HPDE6-E6E7 (cell line): ENCODE measurements around the gene VPS18.
A peak's percentile ranks its signal among the peaks of the same experiment; 100 is the strongest.
"Not testable (repeated sequence)": the region's sequence is repeated elsewhere in the genome, so short reads cannot be mapped to it uniquely, and the experiment has no call there.

ENCODE experiments used
- DNase-seq: peaks from one replicate; pipeline ENCODE4 v3.0.0; 2011; ENCODE audit warnings: missing footprints; ENCODE audit errors: extremely low spot score

Gene VPS18

DNA sequence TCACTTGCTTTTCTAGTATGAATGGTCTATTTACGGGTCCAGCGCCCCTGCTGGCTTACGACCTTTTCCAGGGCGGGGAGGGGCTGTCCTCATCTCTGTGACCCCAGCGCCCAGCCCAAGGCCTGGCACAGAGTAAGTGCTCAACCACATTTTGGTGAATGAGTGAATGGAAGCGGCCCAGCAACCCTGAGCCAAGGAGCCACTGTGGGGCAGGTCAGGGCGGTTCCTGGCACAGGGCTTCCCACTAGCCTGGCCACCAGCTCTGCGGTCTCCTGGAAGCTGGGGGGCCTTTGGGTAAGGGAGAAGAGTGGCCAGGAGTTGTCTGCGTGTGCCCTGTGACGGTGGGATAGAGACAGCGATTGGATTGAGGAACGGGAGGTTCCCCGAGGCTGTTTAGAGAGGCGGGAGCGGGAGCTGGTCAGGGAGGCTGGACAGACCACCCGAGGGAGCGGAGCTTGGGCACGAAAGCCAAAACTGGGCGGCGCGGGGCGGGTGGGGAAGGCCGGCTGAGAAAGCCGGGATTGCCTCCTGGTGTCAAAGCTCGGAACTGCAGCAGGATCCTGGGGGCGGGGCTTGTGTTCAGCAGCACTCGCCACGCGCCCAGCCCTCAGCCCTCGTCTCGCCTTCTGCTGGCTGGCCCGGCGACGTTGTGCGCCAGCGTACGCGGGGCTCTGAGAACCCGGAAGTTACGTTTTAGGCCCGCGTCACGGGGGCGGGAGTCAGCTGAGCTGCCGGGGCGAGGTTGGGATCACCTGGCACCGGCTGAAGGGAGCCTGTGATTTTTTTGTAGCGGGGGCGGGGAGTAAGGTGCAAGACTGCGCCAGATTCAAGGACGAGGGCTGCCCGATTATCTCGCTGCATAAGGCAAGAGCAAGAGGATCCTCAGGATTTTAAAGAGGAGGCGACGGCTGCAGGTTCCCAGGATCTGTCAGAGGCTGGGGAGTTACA is at the start of gene VPS18:
VPS18 (plus strand) TSS at position 718 of the 948 bp plus-strand sequence. CDS start 319 bp downstream, outside the sequence.
- DNase-seq, result peak; percentile 88

GRCh38 chr15:40844696-40845030 is 49.6 kb upstream of the VPS18 start:
- DNase-seq, result no peak

GRCh38 chr15:40845036-40845435 is 49.2 kb upstream of the VPS18 start:
- no peak for DNase-seq

DNA sequence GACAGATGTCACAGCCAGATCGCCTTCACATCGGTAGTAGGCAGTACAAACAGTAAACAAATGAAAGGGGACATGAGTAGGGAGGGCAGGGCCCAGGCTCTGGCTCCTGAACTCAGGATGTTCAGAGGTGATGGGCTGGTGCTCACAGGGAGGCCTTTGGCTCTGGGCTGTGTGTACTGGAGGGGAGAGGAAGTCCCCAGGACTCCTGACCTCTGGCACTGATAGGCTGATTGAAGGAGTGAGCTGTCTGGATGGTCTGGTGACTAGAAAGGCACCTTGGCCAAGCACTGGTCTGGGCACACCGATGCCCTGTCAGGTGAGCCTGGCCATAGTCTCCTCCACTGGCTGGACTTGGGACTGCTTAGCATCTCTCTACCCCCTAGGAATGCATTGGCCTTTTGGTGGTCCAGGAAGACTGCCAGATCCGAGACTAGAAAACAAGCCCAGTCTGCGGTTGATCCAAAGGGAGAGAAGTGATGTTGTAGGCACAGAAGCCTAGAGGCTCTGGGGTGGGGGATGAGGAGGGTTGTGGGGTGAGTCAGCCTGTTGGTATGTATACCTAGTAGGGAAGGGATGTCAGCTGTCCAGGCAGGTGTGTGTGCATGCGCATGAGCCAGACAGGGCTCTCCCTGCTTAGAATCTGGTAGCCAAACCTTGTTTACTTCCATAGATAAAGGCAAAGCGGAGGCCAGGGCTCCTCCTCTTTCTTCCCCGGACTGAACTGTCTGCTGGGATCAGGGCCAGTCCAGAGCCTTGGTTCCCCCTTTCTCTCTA is 48.6 kb upstream of the VPS18 start:
- DNase-seq, result peak; percentile 96

- no peak for DNase-seq
Observed at GRCh38 chr15:40846841-40847222, 47.4 kb upstream of the VPS18 start.

GRCh38 chr15:40847223-40847961 is 46.9 kb upstream of the VPS18 start:
- peak; percentile 80 for DNase-seq

DNA sequence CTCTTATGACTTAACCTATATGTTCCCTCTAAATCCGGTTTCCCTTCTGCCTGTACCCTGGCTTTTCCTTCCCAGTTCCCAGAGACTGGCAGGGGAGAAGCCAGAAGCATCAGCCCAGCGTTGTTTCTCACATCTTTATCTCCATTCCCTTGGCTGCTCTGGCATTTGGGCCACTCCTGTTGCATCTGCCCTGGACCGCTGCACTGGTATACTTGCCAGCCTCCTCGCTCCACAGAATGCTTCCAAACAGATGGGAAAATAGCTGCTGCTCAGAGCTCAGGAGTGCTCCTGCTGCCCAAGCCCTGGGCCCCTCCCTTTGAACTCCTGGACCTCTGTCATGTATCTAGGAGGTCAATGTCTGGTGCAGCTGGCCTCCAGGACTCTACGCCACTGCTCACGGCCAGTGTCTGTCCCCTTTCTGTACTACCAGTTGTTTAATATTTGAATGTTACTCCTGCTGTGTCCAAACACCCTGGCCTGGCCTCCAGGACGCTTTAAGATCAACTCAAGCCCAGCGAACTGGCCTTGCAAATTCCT is 43.6 kb upstream of the VPS18 start:
- no peak for DNase-seq

GRCh38 chr15:40852529-40852928 is 41.7 kb upstream of the VPS18 start:
- DNase-seq, result no peak

- no peak for DNase-seq
Observed at GRCh38 chr15:40853241-40853890, 40.9 kb upstream of the VPS18 start.

GRCh38 chr15:40854161-40854560 is 40.1 kb upstream of the VPS18 start:
- no peak for DNase-seq

DNA sequence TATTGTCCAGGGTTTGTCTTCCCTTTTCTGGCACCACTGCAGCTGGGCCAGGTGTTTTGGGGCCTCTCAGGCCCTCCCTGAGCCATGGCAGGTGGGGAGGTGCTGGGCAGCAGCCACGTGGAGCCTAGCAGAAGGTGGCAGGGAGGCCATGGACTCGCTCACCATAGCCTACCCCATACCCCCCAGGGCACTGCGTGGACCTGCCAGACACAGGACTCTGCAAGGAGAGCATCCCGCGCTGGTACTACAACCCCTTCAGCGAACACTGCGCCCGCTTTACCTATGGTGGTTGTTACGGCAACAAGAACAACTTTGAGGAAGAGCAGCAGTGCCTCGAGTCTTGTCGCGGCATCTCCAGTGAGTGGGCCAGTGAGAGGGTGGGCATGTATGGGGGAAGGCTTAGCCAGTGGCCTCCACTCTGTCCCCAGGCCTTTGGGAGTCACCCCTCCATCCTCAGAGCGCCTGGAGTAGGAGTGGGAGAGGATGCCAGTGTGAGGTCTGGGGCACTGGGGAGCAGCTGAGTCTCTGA is 38.5 kb upstream of the VPS18 start:
- no peak for DNase-seq

DNA sequence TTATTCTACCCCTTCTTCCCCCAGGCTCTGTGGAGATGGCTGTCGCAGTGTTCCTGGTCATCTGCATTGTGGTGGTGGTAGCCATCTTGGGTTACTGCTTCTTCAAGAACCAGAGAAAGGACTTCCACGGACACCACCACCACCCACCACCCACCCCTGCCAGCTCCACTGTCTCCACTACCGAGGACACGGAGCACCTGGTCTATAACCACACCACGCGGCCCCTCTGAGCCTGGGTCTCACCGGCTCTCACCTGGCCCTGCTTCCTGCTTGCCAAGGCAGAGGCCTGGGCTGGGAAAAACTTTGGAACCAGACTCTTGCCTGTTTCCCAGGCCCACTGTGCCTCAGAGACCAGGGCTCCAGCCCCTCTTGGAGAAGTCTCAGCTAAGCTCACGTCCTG is 37.5 kb upstream of the VPS18 start:
- no peak for DNase-seq

- DNase-seq, result peak; percentile 90
Observed at GRCh38 chr15:40857601-40858341, 36.5 kb upstream of the VPS18 start.

DNA sequence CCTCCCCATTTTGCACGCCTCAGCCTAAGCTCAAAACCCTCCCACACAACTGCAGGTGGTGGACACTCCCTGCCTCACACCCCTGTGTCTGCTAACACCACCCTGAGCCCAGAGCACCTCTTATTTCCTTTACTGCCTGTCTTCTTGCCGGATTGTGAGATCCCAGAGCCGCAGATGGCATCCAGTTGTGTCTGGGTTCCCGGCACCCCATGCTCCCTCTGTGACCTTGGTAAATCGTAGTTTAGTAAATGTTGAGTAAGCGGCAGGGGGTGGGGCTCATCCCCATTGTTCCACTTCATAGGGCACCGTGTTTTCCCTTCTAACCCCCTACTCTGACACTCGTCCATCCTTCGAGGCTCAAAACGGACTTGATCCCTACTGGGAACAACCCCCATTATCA is 35.5 kb upstream of the VPS18 start:
- no peak for DNase-seq

GRCh38 chr15:40859206-40859851 is 34.9 kb upstream of the VPS18 start:
- DNase-seq, result peak; percentile 75

- not testable (repeated sequence) for DNase-seq
Observed at GRCh38 chr15:40861147-40861546, 33.1 kb upstream of the VPS18 start.

DNA sequence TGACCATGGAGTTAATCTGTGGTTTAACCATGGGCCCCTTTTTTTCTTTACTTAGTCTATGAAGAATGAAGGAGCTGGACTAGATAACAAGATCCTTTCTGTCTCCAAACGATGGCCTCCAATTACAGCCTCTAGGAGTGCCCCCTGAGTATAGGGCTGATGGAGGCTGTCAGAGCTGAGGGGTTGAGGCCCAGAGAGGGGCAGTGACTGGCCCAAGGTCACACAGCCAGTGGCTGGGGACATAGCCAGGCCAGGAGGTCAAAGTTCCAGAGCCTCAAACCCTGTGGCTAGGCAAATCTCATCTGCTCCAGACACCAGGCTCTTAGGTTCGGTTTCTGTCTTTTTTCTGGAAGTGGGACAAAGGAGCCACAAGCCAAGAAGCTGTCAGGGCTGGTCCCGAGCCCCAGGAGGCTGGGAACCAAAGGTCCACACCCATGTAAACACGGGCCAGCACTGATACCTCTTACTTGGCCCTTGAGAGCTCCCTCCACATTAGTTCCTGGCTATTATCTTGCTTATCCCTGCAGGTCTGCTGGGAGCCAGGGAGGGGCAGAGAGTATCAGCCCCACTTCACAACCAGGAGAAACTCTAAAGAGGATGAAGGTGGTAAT is 30.5 kb upstream of the VPS18 start:
- DNase-seq, result no peak

GRCh38 chr15:40867199-40867598 is 27.1 kb upstream of the VPS18 start:
- no peak for DNase-seq

DNA sequence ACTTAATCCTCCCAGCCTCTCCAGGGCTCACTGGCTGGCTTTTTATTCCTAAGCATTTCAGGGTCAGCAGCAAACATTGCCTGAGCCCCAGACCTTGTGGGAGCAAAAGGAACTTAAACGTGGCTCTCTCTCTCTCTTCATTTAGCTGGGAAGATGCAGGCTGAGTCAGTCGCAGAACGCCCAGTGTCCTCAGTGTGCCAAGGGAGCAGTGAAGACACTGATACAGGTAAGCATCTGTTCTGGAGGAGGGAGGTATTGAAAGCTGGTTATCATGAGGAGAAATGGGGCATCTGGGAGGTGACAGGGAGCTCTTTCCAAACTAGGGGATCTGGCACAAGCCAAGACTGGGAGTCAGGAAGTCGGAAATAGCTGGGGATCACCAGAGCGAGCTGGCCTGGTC is 24.6 kb upstream of the VPS18 start:
- DNase-seq, result no peak
